Mesenchymal stem cell (in vitro differentiated cells and primary cell): ENCODE results near the gene CCL4.
"Not testable (repeated sequence)": the region's sequence is repeated elsewhere in the genome, so short reads cannot be mapped to it uniquely, and the experiment has no call there.

Experiments
- DNase-seq: peaks from one replicate; pipeline ENCODE4 v3.0.0-alpha.2; 2013
- H2AFZ ChIP-seq: one replicate; pipeline ENCODE4 v1.6.1; 2013; ENCODE audit warnings: low read depth, mild to moderate bottlenecking, control low read depth, inconsistent platforms, low read length, moderate library complexity
- H2AK5ac ChIP-seq: 2 replicates; pipeline ENCODE4 v1.6.1; 2013; ENCODE audit warnings: low read length, moderate library complexity, mild to moderate bottlenecking, inconsistent platforms; ENCODE audit not compliant: severe bottlenecking
- H2BK120ac ChIP-seq: one replicate; pipeline ENCODE4 v1.6.1; 2013; ENCODE audit warnings: low read depth, mild to moderate bottlenecking, inconsistent platforms, low read length, moderate library complexity
- H2BK12ac ChIP-seq, 2 experiments: one replicate each; pipeline ENCODE4 v1.6.1; 2013; ENCODE audit warnings: inconsistent platforms in 2 of 2, low read length in 2 of 2, mild to moderate bottlenecking in 2 of 2, moderate library complexity in 2 of 2, control low read depth in 1 of 2
- H2BK15ac ChIP-seq: one replicate; pipeline ENCODE4 v1.6.1; 2013; ENCODE audit warnings: mild to moderate bottlenecking, low read depth, inconsistent platforms; ENCODE audit not compliant: poor library complexity, severe bottlenecking
- H2BK5ac ChIP-seq: 2 replicates; pipeline ENCODE4 v1.6.1; 2013; ENCODE audit warnings: low read depth, mild to moderate bottlenecking, low read length, control low read depth, inconsistent platforms; ENCODE audit not compliant: poor library complexity, severe bottlenecking
- H3K14ac ChIP-seq, 2 experiments: one replicate each; pipeline ENCODE4 v1.6.1; 2013; ENCODE audit warnings: inconsistent platforms in 2 of 2, low read length in 2 of 2, control low read depth in 1 of 2, mild to moderate bottlenecking in 1 of 2, moderate library complexity in 1 of 2
- H3K18ac ChIP-seq, 2 experiments: one replicate each; pipeline ENCODE4 v1.6.1; 2013; ENCODE audit warnings: inconsistent platforms in 2 of 2, low read length in 2 of 2, control low read depth in 1 of 2, low read depth in 1 of 2, mild to moderate bottlenecking in 1 of 2
- H3K23ac ChIP-seq, 2 experiments: one replicate each; pipeline ENCODE4 v1.6.1; 2013; ENCODE audit warnings: inconsistent platforms in 2 of 2, low read length in 2 of 2, mild to moderate bottlenecking in 2 of 2, moderate library complexity in 2 of 2, control low read depth in 1 of 2
- H3K27ac ChIP-seq: 2 replicates; pipeline ENCODE4 v1.5.1; 2013; ENCODE audit warnings: mild to moderate bottlenecking, moderate library complexity, low read length, control low read depth, inconsistent platforms; ENCODE audit not compliant: poor library complexity, severe bottlenecking
- H3K27me3 ChIP-seq, 2 experiments: 2 replicates each; pipeline versions ENCODE4 v1.6.1 to v1.7.0; 2013; ENCODE audit warnings: low read length in 2 of 2, mild to moderate bottlenecking in 2 of 2, moderate library complexity in 2 of 2, control low read depth in 1 of 2, inconsistent platforms in 1 of 2; ENCODE audit not compliant: control insufficient read depth in 1 of 2, insufficient read depth in 1 of 2
- H3K36me3 ChIP-seq, 2 experiments: 2 replicates each; pipeline versions ENCODE4 v1.6.1 to v1.7.0; 2013; ENCODE audit warnings: low read length in 2 of 2, control low read depth in 1 of 2, inconsistent platforms in 1 of 2, low read depth in 1 of 2, mild to moderate bottlenecking in 1 of 2; ENCODE audit not compliant: insufficient read depth in 2 of 2, control insufficient read depth in 1 of 2
- H3K4ac ChIP-seq, 2 experiments: one replicate each; pipeline ENCODE4 v1.6.1; 2013; ENCODE audit warnings: inconsistent platforms in 2 of 2, low read length in 2 of 2, mild to moderate bottlenecking in 2 of 2, moderate library complexity in 2 of 2, control low read depth in 1 of 2, low read depth in 1 of 2
- H3K4me1 ChIP-seq: 2 replicates; pipeline ENCODE4 v1.6.1; 2013; ENCODE audit warnings: low read depth, low read length, control low read depth; ENCODE audit not compliant: control insufficient read depth, insufficient read depth
- H3K4me2 ChIP-seq: 2 replicates; pipeline ENCODE4 v1.6.1; 2013; ENCODE audit warnings: low read length, mild to moderate bottlenecking, inconsistent platforms; ENCODE audit not compliant: poor library complexity, severe bottlenecking
- H3K4me3 ChIP-seq, 2 experiments: 2 replicates each; pipeline versions ENCODE4 v1.5.1 to v1.7.0; 2013; ENCODE audit warnings: low read length in 2 of 2, mild to moderate bottlenecking in 2 of 2, control low read depth in 1 of 2, low read depth in 1 of 2; ENCODE audit not compliant: insufficient read depth in 1 of 2
- H3K79me1 ChIP-seq: replicated peaks from 2 replicates; pipeline ENCODE4 v1.6.1; 2013; ENCODE audit warnings: mild to moderate bottlenecking, control low read depth, low read length, inconsistent platforms; ENCODE audit not compliant: poor library complexity, severe bottlenecking
- H3K9ac ChIP-seq: 2 replicates; pipeline ENCODE4 v1.7.0; 2013; ENCODE audit warnings: mild to moderate bottlenecking, low read length, moderate library complexity
- H3K9me3 ChIP-seq: 2 replicates; pipeline ENCODE4 v1.7.0; 2013; ENCODE audit warnings: mild to moderate bottlenecking, low read length; ENCODE audit not compliant: control insufficient read depth
- H4K8ac ChIP-seq: one replicate; pipeline ENCODE4 v1.6.1; 2013; ENCODE audit warnings: inconsistent platforms, mild to moderate bottlenecking, low read length, moderate library complexity
- H4K91ac ChIP-seq: one replicate; pipeline ENCODE4 v1.6.1; 2013; ENCODE audit warnings: mild to moderate bottlenecking, low read length, inconsistent platforms
- WGBS: methylation state at CpG from one replicate; pipeline ENCODE4 v1.1.7; 2013; ENCODE audit warnings: mixed read lengths; 5-methylcytosine and 5-hydroxymethylcytosine counted together

The CCL4 gene

DNA sequence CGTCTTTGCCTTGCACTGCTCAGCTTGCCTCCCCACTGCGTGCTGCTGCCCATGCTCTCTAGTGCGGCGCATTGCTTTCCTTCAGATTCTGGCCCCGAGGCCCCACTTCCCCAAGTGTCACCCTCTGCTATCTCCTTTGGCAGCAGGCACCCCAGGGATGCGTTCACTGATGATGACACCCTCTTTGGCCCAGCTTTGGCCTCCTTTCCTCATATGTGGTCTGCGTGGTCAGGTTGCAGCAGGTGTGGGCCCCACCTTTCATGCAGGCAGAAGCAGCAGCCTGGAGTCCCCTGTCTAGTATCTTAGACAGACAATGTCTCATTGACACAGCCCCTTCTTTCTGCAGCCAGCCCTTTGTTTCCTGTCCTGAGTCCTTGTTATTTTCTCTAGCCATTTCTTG lies 8.9 kb upstream of the CCL4 start:
- Histone ChIP-seq H3K9ac (no peak overlapping the region), H2BK120ac (no peak overlapping the region), H4K8ac (no peak overlapping the region), H3K27ac (no peak overlapping the region), H3K14ac (no peak overlapping the region), H3K79me1 (no peaks in the 10 kb centered on the region), H3K9me3 (no peaks in the 10 kb centered on the region), H4K91ac (no peak overlapping the region), H3K4me1 (no peaks in the 10 kb centered on the region), H3K4me2 (no peak overlapping the region), H3K23ac (no peak overlapping the region), H2BK5ac (no peak overlapping the region), H3K18ac (no peak overlapping the region), H3K36me3 (no peaks in the 10 kb centered on the region), H3K4ac (no peak overlapping the region), H2BK12ac (no peak overlapping the region), H3K4me3 (no peak overlapping the region), H3K27me3 (peaks cover 0 to 4% of the 10 kb centered on the region in 2 experiments), H2BK15ac (no peak overlapping the region), H2AFZ (no peak overlapping the region), H2AK5ac (no peak overlapping the region)
- no peak for DNase-seq
- WGBS = 87% methylated on average over 7 of the region's 7 CpGs

DNA sequence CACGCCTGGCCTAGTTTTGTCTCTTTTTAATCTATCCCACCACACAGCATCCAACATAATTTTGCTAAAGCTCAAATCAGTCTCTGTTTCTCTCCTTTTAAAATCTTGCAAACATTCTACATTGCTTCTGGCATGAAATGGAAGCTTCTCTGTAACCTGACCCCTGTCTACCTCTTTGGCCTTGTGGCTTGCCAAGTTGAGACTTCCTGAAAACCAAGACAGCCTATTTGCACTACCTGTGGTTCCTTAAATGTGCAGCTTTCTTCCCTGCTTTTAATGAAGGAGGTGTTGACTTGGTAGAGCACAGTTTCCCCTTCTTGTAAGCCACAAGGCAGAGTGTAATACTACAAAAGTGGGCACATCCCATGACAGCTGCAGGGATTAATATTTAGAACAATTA lies 7.6 kb upstream of the CCL4 start:
- Histone ChIP-seq H2BK5ac (no peak overlapping the region), H3K79me1 (no peaks in the 10 kb centered on the region), H2BK120ac (no peak overlapping the region), H2BK15ac (no peak overlapping the region), H2BK12ac (no peak overlapping the region), H3K14ac (no peak overlapping the region), H3K27ac (no peak overlapping the region), H3K4ac (no peak overlapping the region), H3K9me3 (no peaks in the 10 kb centered on the region), H3K18ac (no peak overlapping the region), H3K4me1 (no peaks in the 10 kb centered on the region), H4K8ac (no peak overlapping the region), H3K4me3 (no peak overlapping the region), H2AK5ac (no peak overlapping the region), H3K23ac (no peak overlapping the region), H3K27me3 (peaks cover 0 to 4% of the 10 kb centered on the region in 2 experiments), H3K36me3 (no peaks in the 10 kb centered on the region), H2AFZ (no peak overlapping the region), H3K4me2 (no peak overlapping the region), H3K9ac (no peak overlapping the region), H4K91ac (no peak overlapping the region)
- WGBS = 68% methylated on average over 1 of the region's 1 CpG
- DNase-seq = no peak

DNA sequence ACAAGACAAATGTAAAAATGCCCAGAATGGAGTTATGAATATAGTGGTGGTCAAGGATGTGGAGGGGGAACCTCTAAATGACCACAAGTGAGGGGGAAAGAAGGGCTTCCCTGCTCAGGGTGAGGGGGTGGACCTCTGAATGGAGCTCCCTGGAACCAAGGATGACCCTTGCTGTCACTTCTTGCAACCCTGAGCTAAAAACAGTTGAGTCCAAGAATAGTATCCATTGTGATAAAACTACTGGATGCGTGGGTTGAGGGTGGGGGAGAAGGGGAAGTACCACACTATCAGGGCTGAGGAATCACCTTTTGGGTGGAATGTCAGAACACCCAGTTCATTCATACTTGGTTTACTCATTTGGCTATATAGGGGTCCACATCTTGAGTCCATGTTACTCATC lies 4.6 kb upstream of the CCL4 start:
- not testable (repeated sequence) for H2BK12ac ChIP-seq, H3K18ac ChIP-seq, H3K4me3 ChIP-seq, H3K14ac ChIP-seq, H2AK5ac ChIP-seq, H3K4me2 ChIP-seq, H2BK15ac ChIP-seq, H2AFZ ChIP-seq, H3K23ac ChIP-seq, H4K8ac ChIP-seq, H2BK120ac ChIP-seq, H2BK5ac ChIP-seq, H3K36me3 ChIP-seq, DNase-seq, H3K9me3 ChIP-seq, H4K91ac ChIP-seq, H3K4ac ChIP-seq, H3K79me1 ChIP-seq, H3K9ac ChIP-seq, H3K27me3 ChIP-seq, H3K27ac ChIP-seq, H3K4me1 ChIP-seq
- no CpG with 5 or more reads among the region's 1 CpG for WGBS

DNA sequence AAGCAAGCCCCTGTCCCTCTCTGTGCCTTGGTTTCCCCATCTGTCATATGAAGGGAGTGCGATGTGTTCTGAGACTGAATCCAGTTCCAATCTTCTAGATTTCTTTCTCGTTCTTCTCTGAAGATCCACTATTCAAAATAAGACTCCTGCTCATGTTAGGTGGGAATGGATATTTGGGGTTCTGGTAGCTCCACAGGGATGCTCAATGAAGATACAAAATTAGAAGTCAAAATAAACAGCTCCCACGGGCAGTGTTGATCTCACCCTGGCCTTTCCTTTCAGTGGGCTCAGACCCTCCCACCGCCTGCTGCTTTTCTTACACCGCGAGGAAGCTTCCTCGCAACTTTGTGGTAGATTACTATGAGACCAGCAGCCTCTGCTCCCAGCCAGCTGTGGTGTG lies 619 bp downstream of the CCL4 start:
- peaks cover 0 to 38% of the 10 kb centered on the region in 2 experiments for H3K27me3 ChIP-seq
- 60% methylated on average over 2 of the region's 7 CpGs for WGBS

More for the DNA sequence above, 619 bp downstream of the CCL4 start:
- not testable (repeated sequence) for H2BK15ac ChIP-seq, H2AK5ac ChIP-seq, H2BK120ac ChIP-seq, H3K79me1 ChIP-seq, H2BK12ac ChIP-seq, H3K23ac ChIP-seq, H3K9ac ChIP-seq, H3K4me1 ChIP-seq, H3K14ac ChIP-seq, H3K27ac ChIP-seq, H2BK5ac ChIP-seq, H3K9me3 ChIP-seq, H3K18ac ChIP-seq, H3K4me2 ChIP-seq, H3K36me3 ChIP-seq, H4K8ac ChIP-seq, H4K91ac ChIP-seq, DNase-seq, H2AFZ ChIP-seq, H3K4me3 ChIP-seq, H3K4ac ChIP-seq
